Right lobe of liver (tissue), 6 donors: ENCODE results near the gene SMIM38. TPM values are rescaled to one million over a fixed set of nuclear protein-coding genes. Genes with fewer than 3 reads are reported as not detected.

ENCODE experiments used
- ATAC-seq, 4 donors: fragments of 200-7000 bp; cut with Tn5 transposase; one replicate each; pipeline ENCODE4 v1.9.1; 2020; ENCODE audit warnings: mild to moderate bottlenecking in 4 of 4, moderate library complexity in 4 of 4
- DNase-seq, 3 donors: peaks; one replicate each; pipeline ENCODE4 v3.0.0-alpha.2; 2020
- H3K27ac ChIP-seq, 3 donors: fragments of 200-600 bp; one replicate each; pipeline ENCODE4 v1.8.0; 2022
- H3K27me3 ChIP-seq, 2 donors: fragments of 200-600 bp; one replicate each; pipeline ENCODE4 v1.8.0; 2022
- H3K36me3 ChIP-seq, 4 donors: fragments of 200-600 bp; sonication (generic) in 1 of 4; one replicate each; pipeline versions ENCODE4 v1.5.1 to v1.8.0; 2017 to 2022; ENCODE audit warnings: control low read depth in 1 of 4
- H3K4me1 ChIP-seq, 4 donors: fragments of 200-600 bp; sonication (generic) in 1 of 4; one replicate each; pipeline versions ENCODE4 v1.5.1 to v1.8.0; 2017 to 2022; ENCODE audit warnings: control low read depth in 1 of 4
- H3K4me3 ChIP-seq, 3 donors: fragments of 200-600 bp; one replicate each; pipeline ENCODE4 v1.8.0; 2022
- H3K9me3 ChIP-seq, 4 donors: fragments of 200-600 bp; sonication (generic) in 1 of 4; one replicate each; pipeline versions ENCODE4 v1.5.1 to v1.8.0; 2017 to 2022; ENCODE audit warnings: control low read depth in 1 of 4
- CTCF ChIP-seq, 4 donors: fragments of 200-600 bp in 3 of 4; fragments of 450-650 bp in 1 of 4; IDR thresholded peaks; one replicate each; pipeline versions ENCODE4 v1.5.1 to v1.8.0; 2016 to 2022; ENCODE audit warnings: antibody characterized with exemption in 4 of 4, mild to moderate bottlenecking in 2 of 4
- POLR2A ChIP-seq: fragments of 450-650 bp; IDR thresholded peaks from one replicate; pipeline ENCODE4 v1.6.1; 2017; ENCODE audit warnings: antibody characterized with exemption, mild to moderate bottlenecking
- WGBS: methylation state at CpG from one replicate; pipeline ENCODE4 v1.1.6; 2018; ENCODE audit warnings: low coverage, low lambda C conversion rate; ENCODE audit not compliant: insufficient coverage; ENCODE audit errors: missing lambda C conversion rate; 5-methylcytosine and 5-hydroxymethylcytosine counted together
- intact Hi-C, 2 donors: fragments of 100-400 bp; cut with DNase I; formaldehyde crosslinking; loops; one replicate each; pipeline versions ENCODE4 v1.11.2 to v1.14.1; 2022
- total RNA-seq, 6 experiments: library from RNA; depleted of rRNA in 2 of 6; stranded (reverse); fragments of >200 nt in 2 of 6; fragmentation: NEBNext Ultra II Directional in 3 of 6; extraction: Animal tissue kit (Norgen Biotek cat#: 25700) in 3 of 6; gene quantifications; one replicate each; pipeline versions ENCODE4 v1.1.0 to v1.2.4, GENCODE V29; 2016 to 2023
- donor health status: DM: no; HTN: yes; CAD: no.
- donor health status: DM: no; HTN: no; CAD: no.
- donor health status: DM: no; HTN: no; CAD: no.
- donor health status: DM: no; HTN: yes; CAD: no.
- donor health status: DM: no; HTN: yes; CAD: no.

SMIM38 gene
- total RNA-seq, 6 experiments from 2014 or later = not detected

GRCh38 chr11:69113646-69114340, 41.9 kb upstream of the SMIM38 start:
- H3K36me3 ChIP-seq = no peaks in the 10 kb centered on the region
- TF ChIP-seq CTCF (IDR thresholded peaks at IDR 0.05) = no peak
- TF ChIP-seq POLR2A = no peak
- DNase-seq (peak in 1 of 3 donors; percentile 39), ATAC-seq (no peak)
- intact Hi-C loops = no loop called here
- H3K27me3 ChIP-seq = no peaks in the 10 kb centered on the region
- H3K4me1 ChIP-seq = peaks cover 0 to 9% (median 0%) of the 10 kb centered on the region in 4 donors
- H3K9me3 ChIP-seq = no peaks in the 10 kb centered on the region
- 77% methylated on average over 12 of the region's 22 CpGs for WGBS
- no peak overlapping the region for H3K4me3 ChIP-seq
- no peak overlapping the region for H3K27ac ChIP-seq

- Histone ChIP-seq H3K9me3 (no peaks in the 10 kb centered on the region), H3K4me1 (peaks cover 0 to 9% (median 0%) of the 10 kb centered on the region in 4 donors), H3K27me3 (no peaks in the 10 kb centered on the region), H3K27ac (no peak overlapping the region), H3K36me3 (no peaks in the 10 kb centered on the region), H3K4me3 (no peak overlapping the region)
- DNase-seq (peak in 1 of 3 donors; percentile 38), ATAC-seq (no peak)
- WGBS = 38% methylated on average over 1 of the region's 6 CpGs
- no peak for TF ChIP-seq CTCF (IDR thresholded peaks at IDR 0.05)
- TF ChIP-seq POLR2A = no peak
- intact Hi-C loops = no loop called here
Observed at GRCh38 chr11:69114362-69114761, 41.4 kb upstream of the SMIM38 start.

GRCh38 chr11:69114811-69115523, 40.8 kb upstream of the SMIM38 start:
- DNase-seq (peak in 2 of 3 donors; percentile 58 to 88), ATAC-seq (peak; percentile 33 to 73 (median 50))
- H3K36me3 ChIP-seq = no peaks in the 10 kb centered on the region
- H3K4me3 ChIP-seq = no peak overlapping the region
- peaks cover 0 to 9% (median 0%) of the 10 kb centered on the region in 4 donors for H3K4me1 ChIP-seq
- no peaks in the 10 kb centered on the region for H3K9me3 ChIP-seq
- intact Hi-C loops = no loop called here
- 58% methylated on average over 14 of the region's 21 CpGs for WGBS
- H3K27ac ChIP-seq = no peak overlapping the region
- TF ChIP-seq CTCF (IDR thresholded peaks at IDR 0.05) = no peak
- no peak for TF ChIP-seq POLR2A
- H3K27me3 ChIP-seq = no peaks in the 10 kb centered on the region

GRCh38 chr11:69115586-69116560, 39.9 kb upstream of the SMIM38 start:
- Histone ChIP-seq H3K4me1 (peaks cover 0 to 9% (median 0%) of the 10 kb centered on the region in 4 donors), H3K27ac (no peak overlapping the region), H3K9me3 (no peaks in the 10 kb centered on the region), H3K27me3 (no peaks in the 10 kb centered on the region), H3K36me3 (no peaks in the 10 kb centered on the region), H3K4me3 (no peak overlapping the region)
- 68% methylated on average over 5 of the region's 41 CpGs for WGBS
- intact Hi-C loops = no loop called here
- DNase-seq (peak; percentile 82 to 88 (median 84)), ATAC-seq (peak; percentile 88 to 95 (median 94))
- no peak for TF ChIP-seq CTCF (IDR thresholded peaks at IDR 0.05)
- TF ChIP-seq POLR2A = no peak
